IMR-90 (cell line): ENCODE measurements around the gene WFDC5. TPM values are rescaled to one million over a fixed set of nuclear protein-coding genes. Genes with fewer than 3 reads are reported as not detected.

Experiments
- ATAC-seq: fragments of 200-7000 bp; cut with Tn5 transposase; 2 replicates; pipeline ENCODE4 v1.9.1; 2020; ENCODE audit warnings: low read depth, mild to moderate bottlenecking, moderate library complexity
- BruUV-seq: library from RNA; stranded (reverse); fragments of 400-500 nt; replicated peaks from 2 replicates; lab custom pipeline; 2021; lab: Mats Ljungman, UMichigan
- CTCF ChIA-PET: fragments of 300-600 bp; formaldehyde crosslinking; extraction: SDS; loops from one replicate; lab custom pipeline; 2021; ENCODE audit warnings: antibody characterized with exemption; lab: Yijun Ruan, JAX
- POLR2A ChIA-PET: fragments of 300-600 bp; sonication (Branson Sonifier 250); formaldehyde crosslinking; loops from one replicate; lab custom pipeline; 2022; ENCODE audit warnings: antibody characterized with exemption; ENCODE audit not compliant: unreplicated experiment; lab: Charles Lee
- DNase-seq: peaks from one replicate; pipeline ENCODE4 v3.0.0; 2013
- H2AFZ ChIP-seq: replicated peaks from 2 replicates; pipeline ENCODE3; 2013; ENCODE audit warnings: low read length, mild to moderate bottlenecking; ENCODE audit not compliant: poor library complexity
- H2AK5ac ChIP-seq: 2 replicates; pipeline ENCODE4 v1.6.1; 2013; ENCODE audit warnings: low read depth, low read length, inconsistent platforms
- H2AK9ac ChIP-seq: replicated peaks from 2 replicates; pipeline ENCODE3; 2013; ENCODE audit warnings: mild to moderate bottlenecking, low read depth, low read length, moderate library complexity; ENCODE audit not compliant: poor library complexity
- H2BK120ac ChIP-seq: 2 replicates; pipeline ENCODE4 v1.6.1; 2013; ENCODE audit warnings: low read depth, low read length, inconsistent platforms
- H2BK15ac ChIP-seq: 3 replicates; pipeline ENCODE4 v1.6.1; 2013; ENCODE audit warnings: low read depth, low read length, inconsistent platforms
- H2BK20ac ChIP-seq: 2 replicates; pipeline ENCODE4 v1.6.1; 2013; ENCODE audit warnings: low read depth, mild to moderate bottlenecking, inconsistent platforms, low read length, moderate library complexity
- H2BK5ac ChIP-seq: 2 replicates; pipeline ENCODE4 v1.6.1; 2013; ENCODE audit warnings: mild to moderate bottlenecking, low read depth, low read length, inconsistent platforms; ENCODE audit not compliant: poor library complexity, severe bottlenecking
- H3K14ac ChIP-seq: replicated peaks from 2 replicates; pipeline ENCODE4 v1.6.1; 2013; ENCODE audit warnings: low read depth, low read length, inconsistent platforms
- H3K18ac ChIP-seq: 2 replicates; pipeline ENCODE4 v1.6.1; 2013; ENCODE audit warnings: low read depth, low read length, control low read depth
- H3K23ac ChIP-seq: 2 replicates; pipeline ENCODE4 v1.6.1; 2013; ENCODE audit warnings: low read depth, low read length, inconsistent platforms
- H3K27ac ChIP-seq: 2 replicates; pipeline ENCODE4 v1.5.1; 2013; ENCODE audit warnings: mild to moderate bottlenecking, control low read depth, low read length; ENCODE audit not compliant: insufficient read depth
- H3K27me3 ChIP-seq: 2 replicates; pipeline ENCODE4 v1.6.1; 2013; ENCODE audit warnings: low read length; ENCODE audit not compliant: control insufficient read depth, insufficient read depth
- H3K36me3 ChIP-seq: 2 replicates; pipeline ENCODE4 v1.6.1; 2013; ENCODE audit warnings: low read length, mixed read lengths; ENCODE audit not compliant: control insufficient read depth, insufficient read depth
- H3K4ac ChIP-seq: 2 replicates; pipeline ENCODE4 v1.6.1; 2013; ENCODE audit warnings: low read depth, low read length, inconsistent platforms
- H3K4me1 ChIP-seq: 2 replicates; pipeline ENCODE4 v1.6.1; 2013; ENCODE audit warnings: low read length, mixed read lengths; ENCODE audit not compliant: control insufficient read depth, insufficient read depth
- H3K4me2 ChIP-seq: 2 replicates; pipeline ENCODE4 v1.6.1; 2013; ENCODE audit warnings: low read depth, mild to moderate bottlenecking, control low read depth, low read length, moderate library complexity
- H3K4me3 ChIP-seq: 2 replicates; pipeline ENCODE4 v1.5.1; 2013; ENCODE audit warnings: low read depth, mild to moderate bottlenecking, control low read depth, low read length, moderate library complexity; ENCODE audit not compliant: insufficient read depth
- H3K56ac ChIP-seq: 2 replicates; pipeline ENCODE4 v1.6.1; 2013; ENCODE audit warnings: low read length, inconsistent platforms; ENCODE audit not compliant: insufficient read depth; ENCODE audit errors: extremely low read depth
- H3K79me1 ChIP-seq, 2 experiments: 2 replicates each; pipeline ENCODE4 v1.6.1; 2013; ENCODE audit warnings: low read length in 2 of 2, inconsistent platforms in 1 of 2, low read depth in 1 of 2
- H3K9ac ChIP-seq: 2 replicates; pipeline ENCODE4 v1.6.1; 2013; ENCODE audit warnings: low read depth, low read length, control low read depth
- H3K9me1 ChIP-seq: 2 replicates; pipeline ENCODE4 v1.6.1; 2013; ENCODE audit warnings: low read length, inconsistent platforms; ENCODE audit not compliant: insufficient read depth
- H3K9me3 ChIP-seq: 2 replicates; pipeline ENCODE4 v1.6.1; 2013; ENCODE audit warnings: low read length; ENCODE audit not compliant: control insufficient read depth, insufficient read depth
- H4K20me1 ChIP-seq: 2 replicates; pipeline ENCODE4 v1.6.1; 2013; ENCODE audit warnings: low read length, inconsistent platforms; ENCODE audit not compliant: insufficient read depth
- H4K5ac ChIP-seq: 2 replicates; pipeline ENCODE4 v1.6.1; 2013; ENCODE audit warnings: mild to moderate bottlenecking, low read depth, low read length, control low read depth
- H4K8ac ChIP-seq, 2 experiments: 2 replicates each; pipeline ENCODE4 v1.6.1; 2013; ENCODE audit warnings: low read depth in 2 of 2, low read length in 2 of 2, control low read depth in 1 of 2, inconsistent platforms in 1 of 2
- H4K91ac ChIP-seq: 2 replicates; pipeline ENCODE4 v1.6.1; 2013; ENCODE audit warnings: low read depth, low read length, inconsistent platforms; ENCODE audit not compliant: insufficient read depth
- CHD1 ChIP-seq: IDR thresholded peaks from 2 replicates; pipeline ENCODE4 v1.6.1; 2012; ENCODE audit warnings: low read depth, low read length, improper control_type of control experiment
- MAFK ChIP-seq: IDR thresholded peaks from 2 replicates; pipeline ENCODE4 v1.6.1; 2012; ENCODE audit warnings: low read depth, low read length, improper control_type of control experiment
- NFE2L2 ChIP-seq: fragments of 150-350 bp; IDR thresholded peaks from 2 replicates; pipeline ENCODE4 v1.6.1; 2016; ENCODE audit warnings: low read depth, mild to moderate bottlenecking, low read length
- RAD21 ChIP-seq: IDR thresholded peaks from 2 replicates; pipeline ENCODE4 v1.6.1; 2012; ENCODE audit warnings: low read length, improper control_type of control experiment
- WGBS, 2 experiments: methylation state at CpG; one replicate each; pipeline versions ENCODE4 v1.1.5 to v1.1.7; 2013; ENCODE audit warnings: missing lambda C conversion rate in 2 of 2; ENCODE audit not compliant: insufficient read length in 1 of 2; ENCODE audit errors: extremely low coverage in 2 of 2; 5-methylcytosine and 5-hydroxymethylcytosine counted together
- dilution Hi-C: fragments of 300-500 bp; cut with HindIII; formaldehyde crosslinking; loops from one replicate; pipeline ENCODE4 v1.14.3; 2018; ENCODE audit warnings: low sequenced_read_pairs; ENCODE audit not compliant: unreplicated experiment
- in situ Hi-C: fragments of 300-500 bp; cut with MboI; formaldehyde crosslinking; loops from 3 replicates; pipeline ENCODE4 v1.14.3; 2019; ENCODE audit warnings: low sequenced_read_pairs, inconsistent platforms, mixed read lengths
- intact Hi-C: fragments of 100-400 bp; cut with micrococcal nuclease; formaldehyde crosslinking; loops from 2 replicates; pipeline ENCODE4 v1.10.0; 2022
- polyA plus RNA-seq, 3 experiments: library from polyadenylated mRNA; depleted of rRNA; stranded (reverse); fragments of >200 nt; gene quantifications; 2 replicates each; pipeline ENCODE4 v1.2.3, GENCODE V29; 2012; ENCODE audit warnings: low replicate concordance in 1 of 3
- total RNA-seq: library from RNA; depleted of rRNA; stranded (reverse); fragments of >200 nt; gene quantifications from 2 replicates; pipeline ENCODE4 v1.2.3, GENCODE V29; 2012
- TF ChIP-seq, protein P1 (sequence below): fragments of 150-350 bp; IDR thresholded peaks from 2 replicates; pipeline ENCODE4 v1.6.1; 2017; ENCODE audit warnings: mild to moderate bottlenecking, antibody characterized with exemption, low read length, low read depth
- TF ChIP-seq, protein P2 (sequence below): conservative IDR thresholded peaks from 2 replicates; pipeline ENCODE4 v1.5.1; 2012; ENCODE audit warnings: mild to moderate bottlenecking, low read depth, low read length, improper control_type of control experiment

The WFDC5 gene
- total and polyA plus RNA-seq, 2 of the 4 experiments (the other 2 are of a cell fraction): not detected

DNA sequence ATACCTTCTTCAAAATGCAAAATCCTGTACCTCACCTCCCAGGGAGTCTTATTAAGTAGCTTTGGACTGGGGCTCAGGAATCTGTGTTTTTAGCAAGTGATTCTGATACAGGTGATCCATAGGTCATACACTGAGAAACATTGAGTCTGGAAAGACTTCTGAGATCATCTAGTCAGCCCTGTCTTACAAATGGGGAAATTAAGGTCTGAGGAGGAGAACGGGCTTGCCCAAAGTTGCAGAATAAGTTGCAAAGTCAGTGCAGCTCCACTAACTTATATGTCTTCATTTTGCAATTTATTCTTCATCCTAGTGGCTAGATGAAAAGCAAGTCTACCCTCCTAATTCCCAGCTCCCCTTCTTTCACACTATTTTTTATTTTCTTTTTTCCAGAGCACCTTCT, 42.9 kb downstream of the WFDC5 start:
- no peak overlapping the region for H3K9ac ChIP-seq
- TF ChIP-seq, protein P1, sequence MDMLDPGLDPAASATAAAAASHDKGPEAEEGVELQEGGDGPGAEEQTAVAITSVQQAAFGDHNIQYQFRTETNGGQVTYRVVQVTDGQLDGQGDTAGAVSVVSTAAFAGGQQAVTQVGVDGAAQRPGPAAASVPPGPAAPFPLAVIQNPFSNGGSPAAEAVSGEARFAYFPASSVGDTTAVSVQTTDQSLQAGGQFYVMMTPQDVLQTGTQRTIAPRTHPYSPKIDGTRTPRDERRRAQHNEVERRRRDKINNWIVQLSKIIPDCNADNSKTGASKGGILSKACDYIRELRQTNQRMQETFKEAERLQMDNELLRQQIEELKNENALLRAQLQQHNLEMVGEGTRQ: no peak
- TF ChIP-seq RAD21 (no peak), MAFK (no peak), NFE2L2 (no peak), CHD1 (no peak)
- TF ChIP-seq, protein P2, sequence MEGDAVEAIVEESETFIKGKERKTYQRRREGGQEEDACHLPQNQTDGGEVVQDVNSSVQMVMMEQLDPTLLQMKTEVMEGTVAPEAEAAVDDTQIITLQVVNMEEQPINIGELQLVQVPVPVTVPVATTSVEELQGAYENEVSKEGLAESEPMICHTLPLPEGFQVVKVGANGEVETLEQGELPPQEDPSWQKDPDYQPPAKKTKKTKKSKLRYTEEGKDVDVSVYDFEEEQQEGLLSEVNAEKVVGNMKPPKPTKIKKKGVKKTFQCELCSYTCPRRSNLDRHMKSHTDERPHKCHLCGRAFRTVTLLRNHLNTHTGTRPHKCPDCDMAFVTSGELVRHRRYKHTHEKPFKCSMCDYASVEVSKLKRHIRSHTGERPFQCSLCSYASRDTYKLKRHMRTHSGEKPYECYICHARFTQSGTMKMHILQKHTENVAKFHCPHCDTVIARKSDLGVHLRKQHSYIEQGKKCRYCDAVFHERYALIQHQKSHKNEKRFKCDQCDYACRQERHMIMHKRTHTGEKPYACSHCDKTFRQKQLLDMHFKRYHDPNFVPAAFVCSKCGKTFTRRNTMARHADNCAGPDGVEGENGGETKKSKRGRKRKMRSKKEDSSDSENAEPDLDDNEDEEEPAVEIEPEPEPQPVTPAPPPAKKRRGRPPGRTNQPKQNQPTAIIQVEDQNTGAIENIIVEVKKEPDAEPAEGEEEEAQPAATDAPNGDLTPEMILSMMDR: no peak
- no peak overlapping the region for H2BK120ac ChIP-seq
- H3K27me3 ChIP-seq: no peaks in the 10 kb centered on the region
- peaks cover 14% of the 10 kb centered on the region; the same call in 1 of the 2 replicates for H3K4me1 ChIP-seq
- H4K8ac ChIP-seq: no peak overlapping the region
- ChIA-PET POLR2A (no interaction called here), CTCF (interaction anchor here (0.6 to 1.3 kb wide), 2 partner anchors 23 to 88 kb away, joined by 3 to 4 read pairs; no protein-coding TSS in a partner anchor)
- DNase-seq: no peak
- peaks cover 13% of the 10 kb centered on the region for H3K36me3 ChIP-seq
- no peak overlapping the region for H3K56ac ChIP-seq
- H3K4me3 ChIP-seq: no peak overlapping the region
- no peak overlapping the region for H3K14ac ChIP-seq
- no CpG with 5 or more reads among the region's 1 CpG for WGBS, 2 experiments
- no peak overlapping the region for H2BK15ac ChIP-seq
- peaks cover 12% of the 10 kb centered on the region in 2 experiments; a peak in 3 of 4 replicates for H3K79me1 ChIP-seq
- H3K18ac ChIP-seq: peak overlapping the region; percentile 20; the same call in 1 of the 2 replicates
- in situ Hi-C loops: no loop called here
- H2AK5ac ChIP-seq: no peak overlapping the region
- H3K23ac ChIP-seq: no peak overlapping the region
- BruUV-seq: no TSS peak
- no peak overlapping the region for H2BK5ac ChIP-seq
- no peak overlapping the region for H3K27ac ChIP-seq
- dilution Hi-C loops: no loop called here
- no peak overlapping the region for H2AFZ ChIP-seq
- no peak for ATAC-seq
- no peak overlapping the region for H3K4ac ChIP-seq
- H4K20me1 ChIP-seq: no peaks in the 10 kb centered on the region
- intact Hi-C loops: no loop called here
- no peak overlapping the region for H3K4me2 ChIP-seq
- peaks cover 9% of the 10 kb centered on the region for H3K9me1 ChIP-seq
- H3K9me3 ChIP-seq: no peaks in the 10 kb centered on the region
- H2BK20ac ChIP-seq: no peak overlapping the region
- no peak overlapping the region; the same call in 1 of the 2 replicates for H4K5ac ChIP-seq
- no peak overlapping the region for H2AK9ac ChIP-seq
- H4K91ac ChIP-seq: no peak overlapping the region; the same call in 1 of the 2 replicates
